HT-29 (cell line): Measurements from ENCODE around the gene GOLGA2. TPM values are rescaled to one million over a fixed set of nuclear protein-coding genes. Genes with fewer than 3 reads are reported as not detected.
"Not testable (repeated sequence)": the region's sequence is repeated elsewhere in the genome, so short reads cannot be mapped to it uniquely, and the experiment has no call there.

ENCODE experiments used
- DNase-seq: peaks from one replicate; pipeline ENCODE4 v3.0.0-alpha.2; 2015; ENCODE audit warnings: low spot score
- total RNA-seq: library from RNA; depleted of rRNA; stranded (reverse); fragments of >200 nt; shearing (Covaris generic); gene quantifications from 2 replicates; pipeline ENCODE4 v1.2.3, GENCODE V29; 2014

Gene GOLGA2
- total RNA-seq, 1 experiment from 2014 or later, result 63.4 TPM

DNA sequence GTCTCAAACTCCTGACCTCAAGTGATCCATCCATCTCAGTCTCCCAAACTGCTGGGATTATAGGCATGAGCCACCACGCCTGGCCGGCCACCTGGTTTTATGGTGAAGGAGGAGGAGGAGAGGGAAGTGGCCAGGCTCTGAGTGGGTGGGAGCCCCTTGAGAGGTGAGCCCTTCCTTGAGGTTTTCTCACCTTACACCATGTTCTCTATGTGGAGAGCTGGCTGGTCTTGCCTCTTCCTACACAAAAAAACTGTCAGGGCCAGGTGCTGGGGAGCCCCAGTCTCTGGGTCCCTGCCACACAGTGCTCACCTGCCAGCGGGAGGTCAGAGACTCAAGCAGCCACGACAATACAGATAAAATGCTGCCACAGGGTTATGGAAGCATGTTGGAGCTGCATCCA is 18.3 kb upstream of the GOLGA2 start:
- DNase-seq, result no peak

- no peak for DNase-seq
Observed at GRCh38 chr9:128293091-128293490, 17.3 kb upstream of the GOLGA2 start.

DNA sequence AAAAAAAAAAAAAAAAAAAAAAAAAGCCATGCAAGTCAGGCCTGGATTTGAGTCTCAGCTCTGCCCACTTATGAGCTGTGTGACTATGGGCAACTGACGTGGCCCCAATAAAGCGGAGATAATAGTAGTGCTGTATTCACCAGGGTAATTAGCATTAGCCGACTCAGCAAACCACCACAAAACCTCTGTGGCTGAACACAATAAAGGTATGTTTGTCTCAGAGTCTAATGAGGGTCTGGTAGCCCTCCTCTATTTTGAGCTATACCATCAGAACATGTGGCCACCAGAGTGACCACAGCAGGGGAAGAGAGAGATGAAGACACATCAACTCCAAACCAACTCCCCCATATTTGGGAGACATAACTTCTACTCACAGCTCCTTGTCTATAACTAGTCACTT is 16.2 kb upstream of the GOLGA2 start:
- DNase-seq, result no peak

GRCh38 chr9:128288273-128289004 is 12.6 kb upstream of the GOLGA2 start:
- DNase-seq, result no peak

GRCh38 chr9:128286440-128286839 is 10.6 kb upstream of the GOLGA2 start:
- no peak for DNase-seq

- no peak for DNase-seq
Observed at GRCh38 chr9:128285033-128285784, 9.4 kb upstream of the GOLGA2 start.

DNA sequence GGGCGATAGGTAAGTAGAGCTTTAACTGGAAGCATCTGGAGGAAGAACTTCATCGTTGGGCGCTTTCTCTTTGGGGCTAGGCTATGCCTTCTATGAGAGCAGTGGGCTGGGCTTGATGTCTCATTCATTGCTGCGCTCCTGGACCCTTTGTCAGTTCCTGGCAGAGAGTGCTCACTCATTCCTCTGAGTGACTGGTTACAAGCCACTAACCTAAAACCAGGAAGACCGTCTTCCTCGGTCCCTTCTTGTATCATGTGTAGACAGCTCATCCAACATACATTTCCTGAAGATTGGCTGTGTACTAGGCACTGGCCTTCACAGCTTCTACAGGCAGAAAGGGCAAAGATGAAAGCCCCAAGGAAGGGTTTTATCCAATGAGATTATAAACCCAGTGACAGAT is 6.7 kb upstream of the GOLGA2 start:
- DNase-seq, result no peak

- DNase-seq, result no peak
Observed at GRCh38 chr9:128280084-128280622, 4.3 kb upstream of the GOLGA2 start.

DNA sequence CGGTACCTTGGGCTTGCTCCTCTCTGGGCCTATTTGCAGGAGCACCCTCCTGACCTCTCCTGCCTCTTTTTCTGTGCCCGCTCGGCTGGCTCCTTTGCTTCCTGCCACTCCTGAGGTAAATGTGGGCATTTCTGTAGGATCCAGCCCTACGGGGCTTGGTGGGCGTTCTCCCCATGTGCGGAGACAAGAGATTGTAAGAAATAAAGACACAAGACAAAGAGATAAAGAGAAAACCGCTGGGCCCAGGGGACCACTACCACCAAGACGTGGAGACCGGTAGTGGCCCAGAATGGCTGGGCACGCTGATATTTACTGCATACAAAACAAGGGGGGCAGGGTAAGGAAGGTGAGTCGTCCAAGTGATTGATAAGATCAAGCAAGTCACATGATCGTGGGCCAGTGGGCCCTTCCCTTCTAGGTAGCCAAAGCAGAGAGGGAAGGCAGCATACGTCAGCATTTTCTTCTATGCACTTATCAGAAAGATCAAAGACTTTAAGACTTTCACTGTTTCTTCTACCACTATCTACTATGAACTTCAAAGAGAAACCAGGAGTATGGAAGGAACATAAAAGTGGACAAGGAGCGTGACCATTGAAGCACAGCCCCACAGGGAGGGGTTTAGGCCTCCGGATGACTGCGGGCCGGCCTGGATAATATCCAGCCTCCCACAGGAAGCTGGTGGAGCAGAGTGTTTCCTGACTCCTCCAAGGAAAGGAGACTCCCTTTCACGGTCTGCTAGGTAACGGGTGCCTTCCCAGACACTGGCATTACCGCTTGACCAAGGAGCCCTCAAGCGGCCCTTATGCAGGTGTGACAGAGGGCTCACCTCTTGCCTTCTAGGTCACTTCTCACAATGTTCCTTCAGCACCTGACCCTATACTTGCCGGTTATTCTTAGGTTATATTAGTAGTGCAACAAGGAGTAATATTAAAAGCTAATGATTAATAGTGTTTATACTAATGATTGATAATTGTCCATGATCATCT is 3.6 kb upstream of the GOLGA2 start:
- DNase-seq, result not testable (repeated sequence)

DNA sequence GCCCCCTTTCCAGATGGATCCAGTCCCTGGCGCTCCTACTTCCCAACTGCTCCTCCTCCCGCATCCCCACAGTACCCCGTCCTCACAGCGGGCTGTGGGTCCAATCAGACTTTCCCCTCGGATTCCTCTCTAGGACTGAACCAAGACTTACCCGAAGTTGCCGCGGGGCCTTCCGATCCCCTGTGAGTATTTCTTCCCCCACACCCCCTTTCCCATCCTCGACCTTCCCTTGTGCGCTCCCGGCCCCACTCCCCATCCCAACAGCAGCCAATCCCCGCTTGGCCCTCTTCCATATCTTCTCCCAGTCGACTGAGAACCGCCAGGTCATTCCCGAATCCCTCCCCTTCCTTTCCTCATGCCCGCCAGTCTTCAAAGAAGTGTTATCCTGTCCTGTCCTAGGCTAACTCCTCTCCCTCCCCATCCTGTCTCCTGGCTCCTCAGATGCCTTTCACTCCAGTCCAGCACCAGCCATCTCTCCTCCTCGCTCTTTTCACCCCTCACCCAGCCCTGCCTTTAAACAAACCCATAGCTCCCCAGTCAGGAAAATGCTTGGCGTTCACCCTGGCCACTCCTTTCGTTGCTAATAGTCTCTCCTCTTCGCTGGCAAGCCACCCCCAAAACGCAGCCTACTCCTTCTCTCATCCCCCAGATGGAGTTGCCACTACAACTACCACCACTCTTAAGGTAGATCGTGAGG is 915 bp upstream of the GOLGA2 start:
- DNase-seq, result no peak

DNA sequence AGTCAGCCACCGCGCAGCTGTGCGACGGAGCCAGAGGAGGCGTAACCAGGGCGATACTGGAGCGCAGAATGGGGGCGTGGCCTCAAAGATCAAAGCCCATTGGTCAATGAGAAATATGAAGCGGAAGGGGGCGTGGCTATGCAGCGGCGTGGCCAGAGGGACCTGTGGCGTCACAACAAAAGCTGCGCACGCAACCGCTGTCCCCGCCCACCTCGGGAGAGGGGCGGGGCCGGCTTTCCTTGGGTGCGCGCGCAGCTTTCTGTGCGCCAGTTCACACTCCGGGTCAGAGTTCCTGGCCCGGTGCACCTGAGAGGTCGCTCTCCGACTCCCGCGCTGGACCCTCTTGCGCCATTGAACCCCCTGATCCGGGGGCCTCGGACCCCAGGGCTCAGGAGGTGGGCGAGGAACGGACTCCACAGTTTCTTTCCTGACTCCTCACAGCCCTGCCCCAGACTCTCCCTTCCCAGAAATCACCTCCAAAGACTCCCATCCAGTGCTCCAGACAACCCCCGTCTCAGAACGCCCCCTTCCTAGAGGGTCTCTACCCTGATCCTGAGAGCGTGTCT is 284 bp upstream of the GOLGA2 start, which contains the start of gene SWI5:
Gene SWI5, plus strand, starts transcription at position 269 of the 566 bp plus-strand sequence.
- DNase-seq, result peak; percentile 100

GRCh38 chr9:128274245-128274644 is 1.6 kb downstream of the GOLGA2 start:
- no peak for DNase-seq

DNA sequence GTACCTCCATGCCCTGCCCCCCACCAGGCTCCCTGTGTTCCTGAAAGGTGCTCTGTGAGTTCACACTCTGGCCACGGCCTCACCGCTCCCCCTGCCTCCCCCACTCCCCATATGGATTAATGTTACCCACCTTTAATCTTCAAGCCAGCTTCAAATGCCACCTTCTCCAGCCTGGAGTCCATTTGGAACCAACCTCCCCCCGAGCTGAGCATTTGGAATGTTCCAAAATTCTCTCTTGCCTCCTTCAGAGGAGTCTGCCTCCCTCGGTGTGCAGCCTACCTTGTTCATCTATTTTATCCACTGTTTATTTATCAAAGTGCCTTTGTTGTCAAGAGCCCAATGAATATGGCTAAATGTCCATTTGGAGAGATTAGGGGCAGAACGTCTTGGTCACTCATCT is 4.3 kb downstream of the GOLGA2 start:
- no peak for DNase-seq

DNA sequence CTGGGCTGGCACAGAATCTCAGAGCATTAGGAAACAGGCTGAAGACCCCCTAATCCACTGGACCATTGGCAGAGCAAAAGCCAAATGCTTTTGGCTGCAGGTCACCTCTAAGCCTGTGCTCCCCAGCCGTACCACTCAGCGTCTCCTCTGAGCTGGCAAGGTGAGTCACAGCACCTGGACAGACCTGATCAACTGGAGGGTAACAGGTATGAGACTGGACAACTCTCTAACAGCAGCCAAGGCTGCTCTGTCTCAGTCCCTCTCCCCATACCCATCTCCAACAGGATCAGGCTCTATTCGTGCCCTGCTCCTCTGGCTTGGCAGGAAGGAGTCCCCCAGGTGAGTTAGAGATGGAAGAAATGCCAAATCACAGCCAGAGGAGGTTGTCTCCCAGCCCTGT is 4.7 kb downstream of the GOLGA2 start:
- peak; percentile 24 for DNase-seq

- no peak for DNase-seq
Observed at GRCh38 chr9:128266868-128267590, 8.8 kb downstream of the GOLGA2 start.

GRCh38 chr9:128265348-128265847 is 10.4 kb downstream of the GOLGA2 start:
- no peak for DNase-seq

DNA sequence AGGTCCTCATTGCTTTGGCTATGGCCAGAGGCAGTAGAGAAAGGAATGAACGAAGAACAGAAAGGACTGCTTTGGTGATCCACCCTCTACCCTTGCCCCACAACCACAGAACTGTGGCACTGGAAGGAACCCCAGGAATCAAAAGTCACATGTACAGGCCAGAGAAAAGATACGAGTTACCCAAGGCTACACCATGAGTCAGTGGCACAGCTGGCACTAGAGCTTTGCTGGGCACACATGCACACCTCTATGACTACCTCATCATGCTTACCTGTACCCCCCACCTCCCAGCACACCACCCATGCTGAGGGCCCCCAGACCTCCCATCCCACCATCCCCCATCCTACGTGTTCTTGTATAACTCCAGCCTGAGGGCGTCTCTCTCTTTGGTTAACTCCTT is 13.1 kb downstream of the GOLGA2 start:
- DNase-seq, result no peak

DNA sequence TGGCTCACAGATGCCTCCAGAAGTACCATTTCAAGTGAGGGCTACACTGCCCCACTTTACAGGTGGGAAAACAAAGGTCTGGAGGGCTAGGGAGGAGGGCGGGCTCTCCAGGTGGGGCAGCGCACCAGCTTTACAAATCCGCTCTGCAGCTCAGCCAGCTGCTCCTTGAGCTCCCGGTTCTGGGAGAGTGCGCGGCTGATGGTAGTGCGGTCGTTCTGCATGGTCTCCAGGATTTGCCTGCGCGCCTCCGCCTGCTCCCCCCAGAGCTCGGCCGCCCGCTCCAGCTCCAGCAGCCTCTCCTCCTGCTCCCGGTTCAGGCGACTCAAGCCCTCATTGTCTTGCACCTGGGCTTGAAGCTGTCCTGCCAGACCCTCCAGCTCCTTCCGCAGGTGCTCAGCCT is 15.5 kb downstream of the GOLGA2 start:
- no peak for DNase-seq

DNA sequence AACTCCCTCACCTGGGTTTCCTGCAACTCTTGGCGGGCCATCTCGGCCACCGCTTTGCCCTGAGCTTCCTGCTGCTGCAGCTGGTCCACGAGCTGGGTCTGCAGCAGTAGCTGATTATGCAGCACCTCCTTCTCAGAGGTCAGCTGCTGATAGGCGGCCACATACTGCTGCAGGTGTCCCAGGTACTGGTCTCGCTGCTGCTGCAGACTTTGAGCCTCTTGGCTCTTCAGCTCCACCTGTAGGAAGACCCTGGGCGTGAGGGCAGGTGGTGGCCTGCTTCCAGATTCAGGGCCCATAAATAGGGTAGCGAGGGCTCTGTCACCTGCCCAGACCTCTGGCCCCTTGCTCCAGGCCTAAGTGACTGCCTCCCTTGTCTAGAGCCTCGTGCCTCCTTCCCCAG is 16.7 kb downstream of the GOLGA2 start:
- no peak for DNase-seq

DNA sequence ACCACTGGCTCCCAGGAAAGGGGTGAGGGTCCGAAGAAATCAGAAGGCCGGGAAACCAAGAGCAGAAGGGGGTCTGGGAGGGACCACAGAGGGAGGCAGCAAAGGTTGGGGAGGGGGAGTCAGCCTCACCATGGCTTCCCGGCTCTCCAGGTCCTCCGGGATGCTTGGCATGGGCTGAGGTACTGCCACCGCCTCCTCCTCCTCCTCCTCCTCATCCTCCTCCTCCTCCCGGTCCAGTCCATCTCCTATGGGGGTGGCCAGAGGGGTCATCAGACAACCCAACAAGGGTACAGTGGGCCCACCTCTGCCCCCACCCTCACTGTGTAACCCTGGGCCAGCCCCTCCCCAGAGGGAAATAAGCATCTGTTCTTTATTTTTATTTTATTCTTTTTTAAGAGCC is 17.5 kb downstream of the GOLGA2 start:
- DNase-seq, result no peak
